ENCODE data around the gene SLAMF6.
"Not testable (repeated sequence)": the region's sequence is repeated elsewhere in the genome, so short reads cannot be mapped to it uniquely, and the experiment has no call there.

Gene SLAMF6

DNA sequence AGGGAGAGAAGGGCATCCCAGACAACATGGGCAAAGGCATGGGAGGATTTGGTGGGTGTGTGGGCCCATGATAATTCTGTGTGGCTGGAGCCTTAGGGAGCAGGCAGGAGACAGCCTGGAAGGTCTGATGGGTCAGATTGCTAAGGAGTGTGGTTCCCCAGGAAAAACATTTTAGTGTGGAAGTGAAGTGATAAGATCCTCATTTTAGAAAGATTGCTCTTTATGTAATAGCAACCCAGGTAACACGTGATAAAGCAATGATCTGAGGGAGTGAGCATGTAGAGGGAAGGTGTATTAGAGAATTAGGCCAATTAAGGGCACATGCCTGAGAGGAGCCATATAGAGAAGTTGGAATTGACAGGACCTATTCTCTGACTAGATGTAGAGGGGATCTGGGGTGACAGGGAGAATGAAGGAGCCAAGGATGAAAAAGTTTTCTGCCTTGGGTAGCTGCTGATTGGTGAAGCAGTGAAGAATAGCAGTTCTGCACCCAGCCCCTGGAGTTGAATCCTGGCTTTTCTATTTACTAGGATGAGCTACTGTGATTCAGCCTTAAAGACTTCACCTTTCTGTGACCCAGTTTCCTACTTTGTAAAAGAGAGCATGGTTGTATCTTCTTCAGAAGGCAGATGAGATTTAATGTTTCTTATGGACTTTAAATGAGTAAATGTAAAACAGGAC lies 18.7 kb upstream of the SLAMF6 start:
- no peak for DNase-seq

DNA sequence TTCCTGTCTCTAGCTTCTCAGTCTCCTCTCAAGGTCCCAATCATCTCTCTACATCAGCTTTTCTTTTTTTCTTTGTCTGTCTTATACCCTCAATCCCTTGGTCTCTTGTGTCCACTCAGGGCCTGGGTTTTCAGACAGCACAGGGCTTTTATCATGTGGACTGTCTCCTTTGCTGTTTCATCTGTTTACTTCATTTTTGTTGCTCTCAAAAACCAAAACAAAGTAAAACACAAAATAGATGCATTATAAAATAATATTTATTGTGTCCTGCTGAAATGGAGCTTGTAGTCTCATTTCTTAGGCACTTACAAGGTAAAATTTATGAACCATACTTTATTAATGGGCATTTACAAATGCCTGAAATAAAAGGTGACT lies 17.8 kb upstream of the SLAMF6 start:
- DNase-seq, result no peak

DNA sequence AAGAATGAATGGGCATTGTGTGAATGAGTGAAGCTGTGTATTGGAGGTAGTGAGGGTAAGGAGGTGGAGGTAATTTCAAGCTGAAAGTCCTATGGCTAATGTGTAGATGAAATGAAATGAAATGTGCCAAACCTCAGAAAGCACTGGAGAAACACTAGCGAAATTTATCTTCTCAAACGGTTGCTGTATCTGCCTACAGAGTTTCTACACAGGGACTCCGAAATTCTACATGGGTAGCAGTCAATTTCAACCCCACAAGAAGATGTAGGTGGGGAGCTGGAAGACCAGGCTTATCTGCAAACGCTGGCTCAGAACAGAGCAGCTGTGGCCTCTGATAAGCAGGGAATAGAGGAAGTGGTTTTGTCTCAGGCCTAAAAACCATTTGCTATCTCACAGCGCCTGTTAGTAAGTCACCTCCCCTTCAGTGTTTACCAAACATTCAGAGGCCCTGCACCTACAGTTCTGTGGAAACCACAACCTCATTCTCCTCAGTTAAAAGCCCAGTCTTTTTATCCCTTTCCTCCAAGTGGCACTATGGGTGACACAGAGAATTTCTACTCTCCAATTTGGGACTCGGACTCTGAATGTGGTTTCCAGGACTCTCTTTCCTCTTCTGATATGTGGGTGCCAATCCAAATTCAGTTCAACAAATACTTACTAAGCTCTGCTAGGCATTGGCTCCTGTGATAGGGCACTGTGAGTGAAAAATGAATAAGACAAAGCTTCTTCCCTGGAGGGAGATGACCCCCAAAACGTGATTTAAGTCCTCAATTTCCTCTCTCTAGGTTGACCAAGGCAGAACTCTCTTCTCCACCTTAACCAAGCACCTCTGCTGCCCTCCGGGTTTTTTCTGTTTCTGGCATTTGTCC lies 17.2 kb upstream of the SLAMF6 start:
- DNase-seq, result peak; percentile 66

DNA sequence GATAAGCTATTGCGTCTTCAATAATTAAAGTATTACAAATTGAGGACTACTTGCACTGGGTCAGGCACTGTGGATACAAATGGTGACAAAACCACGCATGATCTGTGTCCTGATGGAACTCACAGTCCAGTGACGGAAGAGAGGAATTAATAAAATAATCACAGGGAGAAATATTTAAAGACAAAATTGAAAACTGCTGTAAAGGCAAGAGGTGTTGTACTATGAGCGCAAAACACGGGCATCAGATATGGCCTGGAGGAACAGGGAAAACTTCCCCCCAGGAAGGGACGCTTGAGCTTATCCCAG lies 16.6 kb upstream of the SLAMF6 start:
- no peak for DNase-seq

DNA sequence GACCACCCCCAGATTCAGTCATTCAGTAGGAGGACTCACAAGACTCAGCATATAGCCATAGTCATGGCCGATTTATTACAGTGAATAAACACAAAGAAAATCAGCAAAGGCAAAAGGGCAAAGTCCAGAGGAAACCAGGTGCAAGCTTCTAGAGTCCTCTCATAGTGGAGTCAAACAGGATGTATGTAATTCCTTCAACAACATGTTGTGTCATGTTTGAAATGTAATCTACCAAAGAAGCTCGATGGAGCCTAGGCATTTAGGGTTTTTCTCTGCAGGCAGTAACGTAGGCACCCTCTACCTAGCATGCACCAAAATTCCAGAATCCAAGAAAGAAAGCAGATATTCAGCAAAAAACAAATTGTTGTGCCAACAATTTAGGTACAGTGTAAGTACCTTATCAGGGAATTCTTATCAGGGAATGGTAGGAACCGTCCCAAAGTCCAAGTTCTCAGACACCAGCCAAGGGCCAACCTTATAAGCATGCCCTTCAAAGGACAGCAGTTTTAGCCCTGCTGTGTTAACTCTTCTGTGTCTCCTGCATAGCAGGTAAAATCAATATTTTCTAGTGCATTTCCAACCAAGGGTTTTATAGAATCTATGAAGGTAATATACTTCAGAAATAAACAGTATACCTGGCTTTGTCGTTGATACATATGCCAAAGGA lies 16.1 kb upstream of the SLAMF6 start:
- DNase-seq, result no peak

DNA sequence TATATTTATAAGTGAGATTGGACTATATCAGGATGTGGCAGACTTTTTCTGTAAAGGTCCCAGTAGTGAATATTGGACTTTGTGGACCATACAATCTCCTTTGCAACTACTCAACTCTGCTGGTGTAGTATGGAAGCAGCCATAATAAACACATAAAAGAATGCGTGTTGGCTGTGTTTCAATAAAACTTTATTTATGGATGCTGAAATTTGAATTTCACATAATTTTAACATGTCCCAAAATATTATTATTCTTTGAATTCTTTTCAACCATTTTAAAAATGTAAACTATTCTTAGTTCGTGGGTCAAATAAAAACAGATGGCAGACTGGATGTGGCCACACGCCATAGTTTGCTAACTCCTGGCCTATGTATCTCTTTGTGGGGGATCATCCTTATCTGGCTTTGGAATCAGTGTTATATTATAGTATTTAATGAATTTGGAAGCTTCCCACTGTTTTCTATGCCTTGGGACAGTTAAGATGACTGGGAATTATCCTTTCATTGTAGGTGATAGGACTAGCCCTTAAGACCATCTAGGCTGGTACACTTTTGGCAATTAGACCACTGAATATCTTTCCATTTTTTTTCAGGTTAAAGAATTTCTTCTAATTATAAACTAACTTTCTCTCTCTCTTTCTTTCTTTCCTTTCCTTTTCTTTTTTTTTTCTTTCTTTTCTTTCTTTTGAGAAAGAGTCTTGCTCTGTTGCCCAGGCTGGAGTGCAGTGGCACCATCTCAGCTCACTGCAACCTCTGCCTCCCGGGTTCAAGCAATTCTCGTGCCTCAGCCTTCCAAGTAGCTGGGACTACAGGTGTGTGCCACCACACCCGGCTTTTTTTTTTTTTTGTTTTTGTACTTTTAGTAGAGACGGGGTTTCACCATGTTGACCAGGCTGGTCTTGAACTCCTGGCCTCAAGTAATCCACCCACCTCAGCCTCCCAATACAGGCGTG lies 14.9 kb upstream of the SLAMF6 start:
- no peak for DNase-seq

DNA sequence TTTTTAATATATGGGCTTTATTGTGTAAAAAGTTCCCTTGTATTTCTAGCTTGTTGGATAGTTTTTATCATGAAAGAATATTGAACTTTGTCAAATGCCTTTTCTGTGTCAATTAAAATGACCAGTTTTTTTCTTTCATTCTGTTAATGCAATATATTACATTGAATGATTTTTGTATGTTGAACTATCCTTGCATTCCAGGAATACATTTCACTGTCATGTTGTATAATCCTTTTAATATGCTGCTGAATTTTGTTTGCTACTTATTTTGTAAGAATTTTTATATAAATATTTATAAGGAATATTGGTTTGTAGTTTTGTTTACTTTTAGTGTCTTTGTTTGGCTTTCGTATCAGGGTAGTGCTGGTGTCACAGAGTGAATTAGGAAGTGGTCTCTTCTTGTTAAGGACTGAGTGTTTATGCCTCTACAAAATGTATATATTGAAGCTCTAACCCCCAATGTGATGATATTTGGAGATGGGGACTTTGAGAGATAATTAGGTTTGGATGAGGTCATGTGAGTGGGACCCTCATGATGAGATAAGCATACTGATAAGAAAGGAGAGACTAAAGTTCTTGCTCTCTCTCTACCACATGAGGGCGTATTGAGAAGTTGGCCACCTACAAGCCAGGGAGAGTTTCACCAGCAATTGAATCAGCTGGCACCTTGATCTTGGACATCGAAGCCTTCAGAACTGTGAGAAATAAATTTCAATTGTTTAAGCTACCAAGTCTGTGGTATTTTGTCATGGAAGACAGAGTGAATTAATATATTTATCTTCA lies 12.0 kb upstream of the SLAMF6 start:
- DNase-seq, result no peak

DNA sequence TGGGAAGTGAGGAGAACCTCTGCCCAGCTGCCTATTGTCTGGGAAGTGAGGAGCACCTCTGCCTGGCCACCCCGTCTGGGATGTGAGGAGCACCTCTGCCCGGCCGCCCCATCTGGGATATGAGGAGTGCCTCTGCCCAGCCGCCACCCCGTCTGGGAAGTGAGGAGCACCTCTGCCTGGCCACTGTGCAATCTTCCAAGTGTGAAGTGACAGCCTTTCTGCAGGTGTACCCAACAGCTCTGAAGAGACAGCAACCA lies 9.4 kb upstream of the SLAMF6 start:
- DNase-seq, result not testable (repeated sequence)

DNA sequence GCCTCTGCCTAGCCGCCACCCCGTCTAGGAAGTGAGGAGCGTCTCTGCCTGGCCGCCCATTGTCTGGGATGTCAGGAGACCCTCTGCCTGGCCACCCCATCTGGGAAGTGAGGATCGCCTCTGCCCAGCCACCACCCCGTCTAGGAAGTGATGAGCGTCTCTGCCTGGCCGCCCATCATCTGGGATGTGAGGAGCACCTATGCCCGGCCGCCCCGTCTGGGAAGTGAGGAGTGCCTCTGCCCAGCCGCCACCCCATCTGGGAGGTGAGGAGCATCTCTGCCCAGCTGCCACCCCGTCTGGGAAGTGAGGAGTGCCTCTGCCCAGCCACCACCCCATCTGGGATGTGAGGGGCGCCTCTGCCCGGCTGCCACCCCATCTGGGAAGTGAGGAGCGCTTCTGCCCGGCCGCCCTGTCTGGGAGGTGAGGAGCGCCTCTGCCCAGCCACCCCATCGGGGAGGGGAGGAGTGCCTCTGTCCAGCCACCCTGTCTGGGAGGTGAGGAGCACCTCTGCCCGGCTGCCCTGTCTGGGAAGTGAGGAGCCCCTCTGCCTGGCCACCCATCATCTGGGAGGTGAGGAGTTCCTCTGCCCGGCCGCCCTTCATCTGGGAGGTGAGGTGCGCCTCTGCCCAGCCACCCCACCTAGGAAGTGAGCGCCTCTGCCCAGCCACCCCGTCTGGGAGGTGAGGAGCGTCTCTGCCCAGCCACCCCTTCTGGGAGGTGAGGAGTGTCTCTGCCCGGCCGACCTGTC lies 8.9 kb upstream of the SLAMF6 start:
- not testable (repeated sequence) for DNase-seq

DNA sequence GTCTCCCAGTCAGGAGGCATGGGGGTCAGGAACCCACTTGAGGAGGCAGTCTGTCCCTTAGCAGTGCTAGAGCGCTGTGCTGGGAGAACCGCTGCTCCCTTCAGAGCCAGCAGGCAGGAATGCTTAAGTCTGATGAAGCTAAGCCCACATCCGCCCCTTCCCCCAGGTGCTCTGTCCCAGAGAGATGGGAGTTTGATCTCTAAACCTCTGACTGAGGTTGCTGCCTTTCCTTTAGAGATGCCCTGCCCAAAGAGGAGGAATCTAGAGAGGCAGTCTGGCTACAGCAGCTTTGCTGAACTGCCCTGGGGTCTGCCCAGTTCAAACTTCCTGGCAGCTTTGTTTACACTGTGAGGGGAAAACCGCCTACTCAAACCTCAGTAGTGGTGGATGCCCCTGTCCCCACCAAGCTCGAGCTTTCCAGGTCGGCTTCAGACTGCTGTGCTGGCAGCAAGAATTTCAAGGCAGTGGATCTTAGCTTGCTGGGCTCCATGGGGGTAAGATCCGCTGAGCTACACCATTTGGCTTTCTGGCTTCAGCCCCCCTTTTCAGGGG lies 6.4 kb upstream of the SLAMF6 start:
- DNase-seq, result not testable (repeated sequence)

DNA sequence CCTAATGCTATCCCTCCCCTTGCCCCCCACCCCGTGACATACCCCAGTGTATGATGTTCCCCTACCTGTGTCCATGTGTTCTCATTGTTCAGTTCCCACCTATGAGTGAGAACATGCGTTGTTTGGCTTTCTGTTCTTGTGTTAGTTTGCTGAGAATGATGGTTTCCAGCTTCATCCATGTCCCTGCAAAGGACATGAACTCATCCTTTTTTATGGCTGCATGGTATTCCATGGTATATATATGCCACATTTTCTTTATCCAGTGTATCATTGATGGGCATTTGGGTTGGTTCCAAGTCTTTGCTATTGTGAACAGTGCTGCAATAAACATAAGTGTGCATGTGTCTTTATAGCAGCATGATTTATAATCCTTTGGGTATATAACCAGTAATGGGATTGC lies 734 bp upstream of the SLAMF6 start:
- DNase-seq, result not testable (repeated sequence)

DNA sequence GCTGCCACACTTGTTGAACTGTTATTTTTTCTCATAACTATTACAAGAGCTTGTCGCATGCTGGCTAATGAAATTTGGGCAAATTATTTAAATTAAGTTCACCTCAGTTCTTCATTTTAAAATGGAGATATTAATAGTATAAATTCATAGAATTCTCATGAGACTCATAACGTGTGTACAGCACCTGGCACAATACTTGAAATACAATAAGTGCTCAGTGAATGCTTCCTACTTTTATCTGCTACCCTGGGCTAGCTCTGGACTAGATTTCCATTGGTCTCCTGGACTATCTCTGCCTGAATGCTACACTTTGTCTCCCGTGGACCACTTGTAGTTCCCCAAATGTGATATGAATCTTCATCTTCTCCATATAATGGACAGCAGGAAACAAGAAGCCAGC lies 919 bp downstream of the SLAMF6 start:
- no peak for DNase-seq

DNA sequence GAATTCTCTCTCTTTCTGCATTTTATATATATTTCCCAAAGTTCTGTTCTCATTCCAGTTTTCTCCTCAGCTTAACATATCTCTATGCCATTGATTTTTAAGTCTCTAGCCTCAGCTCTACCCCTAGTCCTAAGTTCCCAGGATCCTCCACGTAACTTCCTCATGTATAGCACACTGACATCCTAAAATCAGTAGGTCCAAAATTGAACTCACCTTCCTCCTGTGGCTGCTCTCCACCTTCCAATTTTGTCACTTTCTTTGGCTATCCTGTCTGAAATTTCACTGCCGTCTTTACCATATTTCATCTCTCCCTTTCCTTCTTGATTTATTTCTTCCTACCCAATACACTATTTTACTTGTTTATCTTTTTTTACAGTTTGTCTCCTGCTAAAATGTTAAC lies 1.5 kb downstream of the SLAMF6 start:
- DNase-seq, result no peak

DNA sequence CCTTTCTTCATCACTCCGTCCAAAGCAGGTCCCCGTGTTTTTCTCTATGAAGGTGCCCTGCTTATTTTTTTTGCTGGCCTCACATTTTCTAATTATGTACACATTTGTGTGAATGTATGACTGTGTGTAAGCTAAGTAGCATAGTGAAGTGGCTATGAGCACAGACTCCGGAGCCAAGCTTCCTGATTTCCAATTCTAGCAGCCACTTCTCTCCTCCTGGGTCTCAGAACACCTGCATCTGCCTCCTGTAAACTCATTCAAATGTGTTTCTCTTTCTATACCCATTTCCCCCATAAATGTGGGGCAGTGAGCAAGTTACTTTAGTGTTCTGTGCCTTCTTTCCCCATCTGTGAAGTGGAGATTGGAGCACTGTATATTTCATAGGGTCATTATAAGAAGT lies 2.1 kb downstream of the SLAMF6 start:
- DNase-seq, result no peak

DNA sequence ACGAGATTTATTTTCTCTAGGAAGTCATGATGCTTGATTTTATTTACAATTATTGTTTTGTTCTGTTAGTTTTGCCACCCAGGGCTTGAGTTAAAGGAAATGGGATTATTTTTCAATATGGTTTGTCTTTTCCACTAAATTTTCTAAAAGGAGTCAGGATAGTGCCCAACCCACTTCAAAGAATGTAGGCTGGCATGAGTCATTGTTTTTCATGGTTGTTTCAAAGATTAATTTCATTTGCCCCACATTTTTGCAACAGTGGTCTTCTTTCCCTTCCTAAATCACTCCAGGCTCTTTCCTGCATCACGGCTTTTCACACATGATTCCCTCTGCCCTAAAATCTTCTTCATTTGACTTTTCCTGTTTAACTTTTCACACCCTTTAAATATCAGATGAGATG lies 2.5 kb downstream of the SLAMF6 start:
- DNase-seq, result no peak

DNA sequence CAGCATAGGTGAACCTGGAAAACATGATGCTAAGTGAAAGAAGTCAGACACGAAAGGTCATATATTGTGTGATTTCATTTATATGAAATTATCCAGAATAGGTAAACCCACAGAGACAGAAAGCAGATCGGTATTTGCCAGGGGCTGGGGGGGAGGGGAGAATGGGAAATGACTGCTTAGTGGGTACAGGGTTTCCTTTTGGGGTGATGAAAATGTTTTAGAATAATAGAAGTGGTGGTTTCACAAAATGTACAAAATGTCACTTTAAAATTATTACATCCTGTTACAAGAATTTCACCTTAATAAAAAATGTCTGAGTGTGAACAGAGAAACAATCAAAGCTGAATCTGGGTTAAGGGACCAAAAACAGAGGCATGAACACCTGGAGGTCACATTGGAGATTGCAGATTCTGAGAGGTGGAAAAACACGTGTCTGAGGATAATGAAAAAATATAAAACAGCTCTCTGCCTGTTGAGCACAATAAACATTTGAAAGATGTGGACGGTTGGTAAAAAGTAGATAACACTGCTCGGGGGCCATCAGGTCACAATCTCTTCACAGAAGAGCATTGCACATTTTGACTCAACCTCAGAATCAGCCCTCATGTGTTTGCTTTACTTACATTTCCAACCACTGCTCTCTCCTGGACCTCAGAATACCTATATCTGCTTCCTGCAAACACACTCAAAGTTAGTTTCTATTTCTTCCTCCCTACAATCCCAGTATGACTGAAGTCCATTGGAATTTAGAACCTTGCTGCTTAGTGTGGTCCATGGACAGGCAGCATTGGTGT lies 3.2 kb downstream of the SLAMF6 start:
- no peak for DNase-seq

DNA sequence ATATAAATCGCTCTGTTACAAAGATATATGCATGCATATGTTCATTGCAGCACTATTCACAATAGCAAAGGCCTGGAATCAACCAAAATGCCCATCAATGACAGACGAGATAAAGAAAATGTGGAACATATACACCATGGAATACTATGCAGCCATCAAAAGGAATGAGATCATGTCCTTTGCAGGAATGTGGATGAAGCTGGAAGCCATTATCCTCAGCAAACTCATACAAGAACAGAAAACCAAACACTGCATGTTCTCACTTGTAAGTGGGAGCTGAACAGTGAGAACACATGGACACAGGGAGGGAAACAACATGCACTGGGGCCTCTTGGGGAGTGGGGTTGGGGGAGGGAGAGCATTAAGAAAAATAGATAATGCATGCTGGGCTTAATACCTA lies 5.5 kb downstream of the SLAMF6 start:
- DNase-seq, result not testable (repeated sequence)

DNA sequence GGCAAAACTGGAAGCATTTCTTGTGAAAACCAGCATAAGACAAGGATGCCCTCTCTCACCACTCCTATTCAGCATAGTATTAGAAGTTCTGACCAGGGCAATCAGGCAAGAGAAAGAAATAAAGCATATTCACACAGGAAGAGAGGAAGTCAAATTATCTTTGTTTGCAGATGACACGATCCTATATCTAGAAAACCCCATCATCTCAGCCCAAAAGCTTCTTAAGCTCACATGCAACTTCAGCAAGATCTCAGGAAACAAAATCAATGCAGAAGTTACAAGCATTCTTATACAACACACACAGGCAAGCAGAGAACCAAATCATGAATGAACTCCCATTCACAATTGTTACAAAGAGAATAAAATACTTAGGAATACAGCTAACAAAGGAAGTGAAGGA lies 7.1 kb downstream of the SLAMF6 start:
- not testable (repeated sequence) for DNase-seq

DNA sequence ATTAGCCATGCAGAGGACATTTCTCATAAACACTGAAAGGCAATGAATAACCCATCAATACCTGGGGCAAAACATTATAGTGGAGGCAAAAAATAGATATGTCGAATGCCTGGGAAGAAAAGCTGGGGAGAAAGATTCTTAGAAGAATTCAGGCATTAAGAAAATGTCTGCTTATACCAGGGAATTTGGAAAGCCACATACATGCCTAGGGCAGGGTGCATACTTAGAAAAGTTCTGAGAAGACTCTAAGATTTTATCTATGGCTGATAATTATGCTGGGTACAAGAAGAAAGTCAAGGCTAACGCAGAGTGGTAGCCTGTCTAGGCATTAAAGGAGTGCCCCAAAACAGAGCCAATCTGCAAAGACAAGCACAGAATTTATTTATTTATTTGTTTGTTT lies 18.4 kb downstream of the SLAMF6 start:
- no peak for DNase-seq

DNA sequence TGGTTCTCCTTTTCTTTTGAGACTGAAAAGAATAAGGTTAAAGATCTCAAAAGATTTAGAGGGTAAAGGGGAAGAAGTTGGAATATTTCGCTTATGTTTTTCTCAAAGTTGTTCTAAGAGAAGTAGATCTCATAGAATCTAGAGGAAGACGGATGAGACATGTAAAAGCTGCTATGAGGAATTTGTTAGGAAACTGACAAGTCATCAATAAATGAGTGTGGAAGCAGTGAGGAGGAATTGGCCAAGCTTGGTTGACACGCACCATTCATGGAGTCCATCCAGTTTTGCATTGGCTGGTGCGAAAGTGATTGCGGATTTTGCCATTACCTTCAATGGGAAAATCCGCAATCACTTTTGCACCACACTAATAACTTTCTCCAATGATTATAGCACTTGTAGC lies 20.0 kb downstream of the SLAMF6 start:
- DNase-seq, result no peak
